Stimulated activated CD4-positive, alpha-beta T cell treated with anti-CD3 and anti-CD28 coated beads, TNF-alpha, amount 100 ng/mL, for 24 hours (primary cell): ENCODE data around the gene MAML2.
A peak's percentile ranks its signal among the peaks of the same experiment; 100 is the strongest.
"Not testable (repeated sequence)": the region's sequence is repeated elsewhere in the genome, so short reads cannot be mapped to it uniquely, and the experiment has no call there.

Source experiments
- DNase-seq, 3 experiments: peaks; one replicate each; pipeline ENCODE4 v3.0.0-alpha.2; 2020; ENCODE audit warnings: low read depth in 3 of 3

Gene MAML2

GRCh38 chr11:96187822-96188221 lies 155.2 kb downstream of the MAML2 start:
- peak in 1 of 3 experiments; percentile 35 for DNase-seq

GRCh38 chr11:96186806-96187205 lies 156.2 kb downstream of the MAML2 start:
- no peak for DNase-seq

GRCh38 chr11:96185220-96185768 lies 157.7 kb downstream of the MAML2 start:
- no peak for DNase-seq

GRCh38 chr11:96180937-96181336 lies 162.1 kb downstream of the MAML2 start:
- not testable (repeated sequence) for DNase-seq

GRCh38 chr11:96180341-96180740 lies 162.7 kb downstream of the MAML2 start:
- DNase-seq: no peak

GRCh38 chr11:96179905-96180304 lies 163.1 kb downstream of the MAML2 start:
- no peak for DNase-seq

GRCh38 chr11:96178887-96179279 lies 164.1 kb downstream of the MAML2 start:
- DNase-seq: no peak

- DNase-seq: no peak
Observed at GRCh38 chr11:96178049-96178886, 164.7 kb downstream of the MAML2 start.

- no peak for DNase-seq
Observed at GRCh38 chr11:96177146-96177545, 165.8 kb downstream of the MAML2 start.

- DNase-seq: no peak
Observed at GRCh38 chr11:96173906-96174305, 169.1 kb downstream of the MAML2 start.

- no peak for DNase-seq
Observed at GRCh38 chr11:96173422-96173821, 169.6 kb downstream of the MAML2 start.

- no peak for DNase-seq
Observed at GRCh38 chr11:96172604-96173003, 170.4 kb downstream of the MAML2 start.

GRCh38 chr11:96169250-96169649 lies 173.7 kb downstream of the MAML2 start:
- DNase-seq: no peak

GRCh38 chr11:96168623-96169022 lies 174.4 kb downstream of the MAML2 start:
- DNase-seq: no peak

GRCh38 chr11:96167787-96168186 lies 175.2 kb downstream of the MAML2 start:
- DNase-seq: no peak

- no peak for DNase-seq
Observed at GRCh38 chr11:96167203-96167758, 175.7 kb downstream of the MAML2 start.

- DNase-seq: no peak
Observed at GRCh38 chr11:96162816-96163499, 180.0 kb downstream of the MAML2 start.

GRCh38 chr11:96161307-96162089 lies 181.5 kb downstream of the MAML2 start:
- DNase-seq: no peak

GRCh38 chr11:96160732-96161306 lies 182.2 kb downstream of the MAML2 start:
- DNase-seq: no peak

- DNase-seq: no peak
Observed at GRCh38 chr11:96159968-96160367, 183.0 kb downstream of the MAML2 start.

GRCh38 chr11:96158126-96158525 lies 184.9 kb downstream of the MAML2 start:
- DNase-seq: no peak
